ENCODE results near the gene ATXN2L. TPM values are rescaled to one million over a fixed set of nuclear protein-coding genes. Genes with fewer than 3 reads are reported as not detected.
A peak's percentile ranks its signal among the peaks of the same experiment; 100 is the strongest.

ATXN2L gene
- total RNA-seq, 1 experiment from 2014 or later, result 309 TPM

DNA sequence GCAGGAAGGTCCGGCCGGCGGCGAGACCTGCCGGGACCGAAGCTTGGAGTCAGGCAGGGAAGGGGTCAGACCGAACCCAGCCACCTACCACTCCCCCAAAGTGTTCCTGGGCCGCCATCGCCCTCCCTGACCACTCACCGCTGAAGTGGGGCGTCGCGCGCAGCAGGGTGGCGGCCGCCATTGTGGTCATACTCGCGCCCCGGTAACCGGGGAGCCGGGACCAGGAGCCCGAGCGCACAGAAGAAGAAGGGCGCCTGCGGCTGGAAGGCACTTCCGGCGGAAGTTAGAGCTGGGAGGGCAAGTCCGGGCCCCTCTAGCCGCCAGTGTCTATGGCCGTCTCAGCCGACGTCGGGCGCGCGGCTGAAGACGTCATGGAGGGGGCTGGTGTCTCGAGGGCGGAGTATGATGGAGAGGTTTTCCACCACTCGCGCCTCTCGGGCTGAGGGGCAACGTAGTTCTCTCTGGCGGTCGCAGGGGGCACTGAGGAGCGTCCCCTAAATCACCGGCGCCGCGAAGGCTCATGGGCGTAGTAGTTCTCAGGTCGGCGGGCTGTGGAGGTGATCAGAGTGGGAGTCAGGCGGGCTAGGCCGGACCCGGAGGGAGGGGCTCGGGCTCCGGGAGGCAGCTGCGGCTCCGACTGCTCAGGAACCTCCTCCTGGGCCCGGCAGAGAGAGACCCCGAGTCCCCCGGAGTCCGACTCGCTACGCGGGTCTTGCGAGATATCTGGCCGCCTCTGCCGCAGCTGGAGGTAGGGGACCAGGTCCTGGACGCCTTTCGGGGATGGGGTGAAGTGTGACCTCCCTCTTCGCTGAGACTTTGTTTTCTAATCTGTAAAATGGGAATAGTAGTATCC, 23.5 kb downstream of the ATXN2L start, which contains the start of gene TUFM:
TSS of gene TUFM (minus strand) at position 269 of the 853 bp plus-strand sequence. CDS start at position 190, 79 bp downstream.
- no peak within 1 kb of the TSS for H2BK20ac ChIP-seq (ENCODE audit: low read depth, low read length, poor library complexity, severe bottlenecking)
- H3K27me3 ChIP-seq (ENCODE audit: insufficient read depth, low read length), result no peaks in the 10 kb centered on the region
- no peak within 1 kb of the TSS for H3K18ac ChIP-seq (ENCODE audit: insufficient read length, low read depth, low read length)
- H3K4me2 ChIP-seq (ENCODE audit: insufficient read depth, insufficient read length, low read length), result peak within 1 kb of the TSS; percentile 74
- Mint-ChIP-seq H3K9me3 (no peaks in the 10 kb centered on the region), H3K36me3 (ENCODE audit: insufficient read depth in 1 of 3, low read depth in 3 of 3) (peaks cover 33 to 47% (median 36%) of the 10 kb centered on the region in 3 experiments; a peak in 6 of 7 replicates), H3K27me3 (ENCODE audit: low read depth) (no peaks in the 10 kb centered on the region; the same call in 1 of the 2 replicates), H3K27ac (peak within 1 kb of the TSS; percentile 90 to 97 (median 94)), H3K4me3 (peak within 1 kb of the TSS; percentile 96 to 99), H3K4me1 (peaks cover 8 to 17% of the 10 kb centered on the region in 2 experiments)
- H3K4me1 ChIP-seq (ENCODE audit: insufficient read depth, low read length), result no peaks in the 10 kb centered on the region
- H3K27ac ChIP-seq (ENCODE audit: insufficient read length, low read depth, low read length), result no peak within 1 kb of the TSS
- no peak within 1 kb of the TSS for H2BK120ac ChIP-seq (ENCODE audit: low read depth, low read length, poor library complexity, severe bottlenecking)
- H3K79me2 ChIP-seq (ENCODE audit: insufficient read depth, low read length), result no peaks in the 10 kb centered on the region; the same call in 1 of the 2 replicates
- no peaks in the 10 kb centered on the region for H4K20me1 ChIP-seq (ENCODE audit: control insufficient read depth, insufficient read depth, insufficient read length)
- WGBS (ENCODE audit: extremely low coverage, insufficient read length, low lambda C conversion rate), result no CpG with 5 or more reads among the region's 73 CpGs
- no peak within 1 kb of the TSS for H2AFZ ChIP-seq (ENCODE audit: low read length)
- peaks cover 5% of the 10 kb centered on the region for H3K23me2 ChIP-seq (ENCODE audit: insufficient read length, low read depth, low read length, poor library complexity, severe bottlenecking)
- no peak within 1 kb of the TSS for H4K91ac ChIP-seq (ENCODE audit: insufficient read length, low read depth, low read length)
- peak; percentile 74 for TF ChIP-seq CTCF (conservative IDR thresholded peaks at IDR 0.05)
- H3K9me3 ChIP-seq (ENCODE audit: control insufficient read depth, low read depth, low read length), result no peaks in the 10 kb centered on the region
- no peak within 1 kb of the TSS for H2BK15ac ChIP-seq (ENCODE audit: low read depth, low read length)
- H4K8ac ChIP-seq (replicated peaks; ENCODE audit: insufficient read length, low read depth, low read length), result no peak within 1 kb of the TSS
- H2AK5ac ChIP-seq (ENCODE audit: insufficient read length, low read length), result no peak within 1 kb of the TSS
- H3K79me1 ChIP-seq (ENCODE audit: insufficient read depth, low read depth, low read length, poor library complexity, severe bottlenecking), result no peaks in the 10 kb centered on the region
- H3K23ac ChIP-seq (ENCODE audit: insufficient read length, low read depth, low read length), result no peak within 1 kb of the TSS
- H3K56ac ChIP-seq (ENCODE audit: insufficient read length, low read depth, low read length), result no peak within 1 kb of the TSS
- H2BK5ac ChIP-seq (ENCODE audit: insufficient read length, low read length), result no peak within 1 kb of the TSS
- DNase-seq, result peak; percentile 99
- no peak within 1 kb of the TSS for H2BK12ac ChIP-seq (ENCODE audit: insufficient read length, low read depth, low read length)
- no peak within 1 kb of the TSS for H3K4ac ChIP-seq (ENCODE audit: low read depth, low read length)
- peak within 1 kb of the TSS; percentile 73 for H3K9ac ChIP-seq (ENCODE audit: extremely low read depth, insufficient read length, low read length)
- H3K14ac ChIP-seq (ENCODE audit: insufficient read depth, low read length), result peak within 1 kb of the TSS; percentile 83
- H4K5ac ChIP-seq (ENCODE audit: insufficient read length, low read depth, low read length), result no peak within 1 kb of the TSS
- no peak within 1 kb of the TSS for H3T11ph ChIP-seq (ENCODE audit: low read length)

All from H9 (cell line).